ENCODE data around the gene RNF212B. TPM values are rescaled to one million over a fixed set of nuclear protein-coding genes. Genes with fewer than 3 reads are reported as not detected.
A peak's percentile ranks its signal among the peaks of the same experiment; 100 is the strongest.

RNF212B gene
- total and polyA plus RNA-seq, 2 of the 13 experiments (the other 11 are each of a cell fraction or from before 2014, with no cell fraction given): 0.05 TPM; not detected in 1

- no peak for TF ChIP-seq ATF6 (CRISPR knock-in tag; conservative IDR thresholded peaks at IDR 0.05)
- no peak for TF ChIP-seq FOXO1 (CRISPR knock-in tag; IDR thresholded peaks at IDR 0.05)
- TF ChIP-seq MIER2 (CRISPR knock-in tag; IDR thresholded peaks at IDR 0.05): 0 out of 2 replicates have a peak, but pooled peaks have one; percentile 49
- TF ChIP-seq KLF12 (CRISPR knock-in tag; IDR thresholded peaks at IDR 0.05; ENCODE audit: borderline replicate concordance): no peak; the same call in 1 of the 2 replicates
- TF ChIP-seq PCBP2 (optimal IDR thresholded peaks at IDR 0.05; ENCODE audit: low read depth, low read length, poor library complexity, severe bottlenecking): no peak
- no peak; the same call in none of the 2 replicates for TF ChIP-seq TEF (CRISPR knock-in tag; IDR thresholded peaks at IDR 0.05)
- no peak for TF ChIP-seq ZNF17 (CRISPR knock-in tag; IDR thresholded peaks at IDR 0.05)
- peak; percentile 57 for TF ChIP-seq NFAT5 (CRISPR knock-in tag; IDR thresholded peaks at IDR 0.05)
- peak; percentile 56; the same call in 1 of the 2 replicates for TF ChIP-seq DZIP1 (CRISPR knock-in tag; IDR thresholded peaks at IDR 0.05)
- TF ChIP-seq EZH2 (conservative IDR thresholded peaks at IDR 0.05; ENCODE audit: low read depth, low read length): no peak
- TF ChIP-seq ZSCAN12 (CRISPR knock-in tag; IDR thresholded peaks at IDR 0.05): peak; percentile 26; the same call in 1 of the 2 replicates
- TF ChIP-seq ZNF839 (CRISPR knock-in tag; IDR thresholded peaks at IDR 0.05; ENCODE audit: borderline replicate concordance): no peak; the same call in 1 of the 2 replicates
- no peak for TF ChIP-seq ZBTB7B (CRISPR knock-in tag; IDR thresholded peaks at IDR 0.05)
Measured at GRCh38 chr14:23321572-23322547, 84.1 kb downstream of the RNF212B start (continued).

All from HepG2 (cell line).